ENCODE measurements around the gene PNPLA1.

PNPLA1 gene

DNA sequence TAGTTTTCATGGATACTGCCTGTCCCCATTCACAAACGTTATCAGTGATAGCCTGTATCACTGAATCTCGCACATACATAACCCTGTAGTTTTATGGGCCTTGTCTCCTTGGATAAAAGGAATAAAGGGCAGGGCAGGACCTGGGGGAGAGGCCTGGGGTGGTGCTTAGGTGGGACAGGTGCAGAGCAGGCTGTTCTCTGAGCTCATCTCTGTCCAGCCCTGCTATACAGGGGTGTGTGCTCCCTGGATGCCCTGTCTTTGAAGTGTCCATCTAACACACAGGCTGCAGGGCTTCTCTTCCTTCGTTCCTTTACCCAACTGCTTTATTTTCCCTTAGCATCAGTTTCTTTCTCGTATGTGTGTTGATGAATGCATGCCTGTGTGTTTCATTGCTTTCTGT, 46.9 kb upstream of the PNPLA1 start:
- H3K4me2 ChIP-seq (ENCODE audit: low read length): no peak overlapping the region
- no peak for TF ChIP-seq EZH2phosphoT487 (IDR thresholded peaks at IDR 0.05; ENCODE audit: borderline replicate concordance, low read length)
- TF ChIP-seq, protein P1, sequence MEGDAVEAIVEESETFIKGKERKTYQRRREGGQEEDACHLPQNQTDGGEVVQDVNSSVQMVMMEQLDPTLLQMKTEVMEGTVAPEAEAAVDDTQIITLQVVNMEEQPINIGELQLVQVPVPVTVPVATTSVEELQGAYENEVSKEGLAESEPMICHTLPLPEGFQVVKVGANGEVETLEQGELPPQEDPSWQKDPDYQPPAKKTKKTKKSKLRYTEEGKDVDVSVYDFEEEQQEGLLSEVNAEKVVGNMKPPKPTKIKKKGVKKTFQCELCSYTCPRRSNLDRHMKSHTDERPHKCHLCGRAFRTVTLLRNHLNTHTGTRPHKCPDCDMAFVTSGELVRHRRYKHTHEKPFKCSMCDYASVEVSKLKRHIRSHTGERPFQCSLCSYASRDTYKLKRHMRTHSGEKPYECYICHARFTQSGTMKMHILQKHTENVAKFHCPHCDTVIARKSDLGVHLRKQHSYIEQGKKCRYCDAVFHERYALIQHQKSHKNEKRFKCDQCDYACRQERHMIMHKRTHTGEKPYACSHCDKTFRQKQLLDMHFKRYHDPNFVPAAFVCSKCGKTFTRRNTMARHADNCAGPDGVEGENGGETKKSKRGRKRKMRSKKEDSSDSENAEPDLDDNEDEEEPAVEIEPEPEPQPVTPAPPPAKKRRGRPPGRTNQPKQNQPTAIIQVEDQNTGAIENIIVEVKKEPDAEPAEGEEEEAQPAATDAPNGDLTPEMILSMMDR (IDR thresholded peaks at IDR 0.05; ENCODE audit: low read depth, low read length, poor library complexity, severe bottlenecking): no peak
- H3F3A ChIP-seq (ENCODE audit: control insufficient read depth, insufficient read depth): no peaks in the 10 kb centered on the region
- no peaks in the 10 kb centered on the region for H3K79me2 ChIP-seq (ENCODE audit: control insufficient read depth, low read length)
- H3K9me2 ChIP-seq (replicated peaks; ENCODE audit: control insufficient read depth, low read length): no peaks in the 10 kb centered on the region
- H3K4me3 ChIP-seq (ENCODE audit: low read length): no peak overlapping the region
- H3K27me3 ChIP-seq (ENCODE audit: control insufficient read depth, low read length): no peaks in the 10 kb centered on the region
- H3K9me3 ChIP-seq (ENCODE audit: control insufficient read depth, insufficient read depth, low read length): no peaks in the 10 kb centered on the region
- peaks cover 3% of the 10 kb centered on the region; the same call in 1 of the 2 replicates for H4K20me1 ChIP-seq (ENCODE audit: control insufficient read depth, insufficient read depth, low read depth, low read length)
- no peaks in the 10 kb centered on the region for H3K4me1 ChIP-seq (ENCODE audit: control insufficient read depth, low read length)
- peaks cover 70% of the 10 kb centered on the region for H3K36me3 ChIP-seq (ENCODE audit: control insufficient read depth, low read length)
- H3K27ac ChIP-seq (ENCODE audit: low read depth, low read length): no peak overlapping the region

DNA sequence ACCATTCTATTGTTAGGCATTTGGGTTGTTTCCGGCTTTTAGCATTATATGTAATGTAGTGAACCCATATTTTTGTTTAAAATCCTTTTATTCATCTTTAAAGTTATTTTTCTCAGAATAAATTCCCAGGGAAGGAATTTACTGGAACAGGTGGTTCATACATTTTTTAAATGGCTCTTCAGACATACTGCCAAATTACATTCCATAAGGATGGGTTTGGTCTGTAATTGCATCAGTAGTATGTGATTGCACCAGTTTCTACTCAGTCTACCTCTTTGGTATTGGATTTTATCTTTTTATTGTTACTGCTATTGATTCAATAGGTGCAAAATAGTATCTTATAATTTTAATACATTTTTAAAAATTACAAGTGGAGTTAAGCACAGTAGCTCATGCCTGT, 46.2 kb upstream of the PNPLA1 start:
- no peaks in the 10 kb centered on the region for H3K27me3 ChIP-seq (ENCODE audit: control insufficient read depth, low read length)
- no peaks in the 10 kb centered on the region for H3K9me3 ChIP-seq (ENCODE audit: control insufficient read depth, insufficient read depth, low read length)
- no peak overlapping the region for H3K27ac ChIP-seq (ENCODE audit: low read depth, low read length)
- H4K20me1 ChIP-seq (ENCODE audit: control insufficient read depth, insufficient read depth, low read depth, low read length): peaks cover 3% of the 10 kb centered on the region; the same call in 1 of the 2 replicates
- TF ChIP-seq, protein P1 (IDR thresholded peaks at IDR 0.05; ENCODE audit: low read depth, low read length, poor library complexity, severe bottlenecking): no peak
- TF ChIP-seq EZH2phosphoT487 (IDR thresholded peaks at IDR 0.05; ENCODE audit: borderline replicate concordance, low read length): no peak
- no peak overlapping the region for H3K4me3 ChIP-seq (ENCODE audit: low read length)
- H3K9me2 ChIP-seq (replicated peaks; ENCODE audit: control insufficient read depth, low read length): no peaks in the 10 kb centered on the region
- H3K4me2 ChIP-seq (ENCODE audit: low read length): no peak overlapping the region
- no peaks in the 10 kb centered on the region for H3K79me2 ChIP-seq (ENCODE audit: control insufficient read depth, low read length)
- no peaks in the 10 kb centered on the region for H3K4me1 ChIP-seq (ENCODE audit: control insufficient read depth, low read length)
- H3F3A ChIP-seq (ENCODE audit: control insufficient read depth, insufficient read depth): no peaks in the 10 kb centered on the region
- peaks cover 72% of the 10 kb centered on the region for H3K36me3 ChIP-seq (ENCODE audit: control insufficient read depth, low read length)

DNA sequence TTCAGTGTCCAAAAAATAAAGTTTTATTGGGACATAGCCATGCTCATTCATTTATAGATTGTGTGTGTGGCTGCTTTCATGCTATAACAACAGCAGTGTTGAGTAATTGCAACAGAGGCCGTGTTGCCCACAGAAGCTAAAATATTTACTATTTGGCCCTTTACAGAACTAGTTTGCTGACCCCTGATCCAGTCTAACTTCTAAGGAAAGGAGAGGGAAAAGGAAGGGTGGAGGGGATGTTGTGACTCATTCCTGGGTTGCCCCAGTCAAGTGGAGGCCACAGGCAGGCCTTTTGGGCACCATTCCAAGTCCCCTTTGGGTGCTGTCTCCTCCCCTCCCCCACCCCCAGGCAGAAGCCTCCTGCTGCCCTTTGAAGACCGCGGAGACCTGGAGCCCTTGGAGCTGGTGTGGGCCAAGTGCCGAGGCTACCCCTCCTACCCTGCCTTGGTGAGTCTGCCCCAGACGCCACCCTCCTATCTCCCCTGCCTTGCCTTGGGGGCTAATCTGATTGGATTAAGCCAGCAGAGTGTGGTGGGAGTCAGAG, 44.9 kb upstream of the PNPLA1 start:
- no peak overlapping the region for H3K4me2 ChIP-seq (ENCODE audit: low read length)
- TF ChIP-seq, protein P1 (IDR thresholded peaks at IDR 0.05; ENCODE audit: low read depth, low read length, poor library complexity, severe bottlenecking): no peak
- no peak for TF ChIP-seq EZH2phosphoT487 (IDR thresholded peaks at IDR 0.05; ENCODE audit: borderline replicate concordance, low read length)
- no peak overlapping the region for H3K27ac ChIP-seq (ENCODE audit: low read depth, low read length)
- no peaks in the 10 kb centered on the region for H3K27me3 ChIP-seq (ENCODE audit: control insufficient read depth, low read length)
- no peak overlapping the region for H3K4me3 ChIP-seq (ENCODE audit: low read length)
- H3K4me1 ChIP-seq (ENCODE audit: control insufficient read depth, low read length): no peaks in the 10 kb centered on the region
- H3K9me2 ChIP-seq (replicated peaks; ENCODE audit: control insufficient read depth, low read length): no peaks in the 10 kb centered on the region
- no peaks in the 10 kb centered on the region for H3K9me3 ChIP-seq (ENCODE audit: control insufficient read depth, insufficient read depth, low read length)
- peaks cover 73% of the 10 kb centered on the region for H3K36me3 ChIP-seq (ENCODE audit: control insufficient read depth, low read length)
- H4K20me1 ChIP-seq (ENCODE audit: control insufficient read depth, insufficient read depth, low read depth, low read length): no peaks in the 10 kb centered on the region
- no peaks in the 10 kb centered on the region for H3K79me2 ChIP-seq (ENCODE audit: control insufficient read depth, low read length)
- H3F3A ChIP-seq (ENCODE audit: control insufficient read depth, insufficient read depth): no peaks in the 10 kb centered on the region
